Urothelium cell line (cell line): Measurements from ENCODE around the gene GRM1.

Experiments
- DNase-seq: peaks from one replicate; pipeline ENCODE4 v3.0.0; 2011; ENCODE audit warnings: low spot score, mixed read lengths
- FAIRE-seq: peaks from 2 replicates; lab custom pipeline; 2011; peaks lifted over from hg19 to GRCh38; lab: Jason Lieb, UNC

GRM1 gene

DNA sequence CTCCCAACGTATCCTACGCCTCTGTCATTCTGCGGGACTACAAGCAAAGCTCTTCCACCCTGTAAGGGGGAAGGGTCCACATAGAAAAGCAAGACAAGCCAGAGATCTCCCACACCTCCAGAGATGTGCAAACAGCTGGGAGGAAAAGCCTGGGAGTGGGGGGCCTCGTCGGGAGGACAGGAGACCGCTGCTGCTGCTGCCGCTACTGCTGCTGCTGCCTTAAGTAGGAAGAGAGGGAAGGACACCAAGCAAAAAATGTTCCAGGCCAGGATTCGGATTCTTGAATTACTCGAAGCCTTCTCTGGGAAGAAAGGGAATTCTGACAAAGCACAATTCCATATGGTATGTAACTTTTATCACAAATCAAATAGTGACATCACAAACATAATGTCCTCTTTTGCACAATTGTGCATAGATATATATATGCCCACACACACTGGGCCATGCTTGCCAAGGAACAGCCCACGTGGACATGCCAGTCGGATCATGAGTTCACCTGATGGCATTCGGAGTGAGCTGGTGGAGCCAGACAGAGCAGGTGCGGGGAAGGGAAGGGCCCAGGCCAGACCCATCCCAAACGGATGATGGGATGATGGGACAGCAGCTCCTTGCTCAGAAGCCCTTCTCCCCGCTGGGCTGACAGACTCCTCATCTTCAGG is 406.0 kb downstream of the GRM1 start:
- FAIRE-seq = no peak

GRCh38 chr6:146441907-146442306 is 413.0 kb downstream of the GRM1 start:
- FAIRE-seq = no peak

More for the DNA sequence above, 406.0 kb downstream of the GRM1 start:
- no peak for DNase-seq

GRCh38 chr6:146444189-146444588 is 415.3 kb downstream of the GRM1 start:
- FAIRE-seq (no peak), DNase-seq (no peak)

More at GRCh38 chr6:146441907-146442306, 413.0 kb downstream of the GRM1 start:
- DNase-seq = no peak

DNA sequence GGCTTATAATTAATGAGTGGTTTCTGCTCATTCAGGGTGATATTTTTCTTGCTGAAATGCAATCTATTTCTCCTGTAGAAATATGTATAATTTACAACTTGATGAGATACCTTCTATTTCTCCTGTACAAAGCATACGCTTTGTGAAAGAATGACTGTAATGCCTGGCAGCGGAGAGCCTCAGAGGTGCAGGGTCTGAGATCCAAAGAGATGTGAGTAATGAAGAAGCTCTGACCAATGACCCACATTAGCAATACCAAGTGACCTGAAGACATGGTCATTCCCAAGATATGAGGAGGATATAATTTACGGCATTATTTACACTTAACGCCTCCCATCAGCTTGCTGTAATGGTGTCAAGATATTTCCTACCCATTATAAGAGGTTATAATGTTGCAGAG is 416.4 kb downstream of the GRM1 start:
- no peak for DNase-seq
- FAIRE-seq = no peak

DNA sequence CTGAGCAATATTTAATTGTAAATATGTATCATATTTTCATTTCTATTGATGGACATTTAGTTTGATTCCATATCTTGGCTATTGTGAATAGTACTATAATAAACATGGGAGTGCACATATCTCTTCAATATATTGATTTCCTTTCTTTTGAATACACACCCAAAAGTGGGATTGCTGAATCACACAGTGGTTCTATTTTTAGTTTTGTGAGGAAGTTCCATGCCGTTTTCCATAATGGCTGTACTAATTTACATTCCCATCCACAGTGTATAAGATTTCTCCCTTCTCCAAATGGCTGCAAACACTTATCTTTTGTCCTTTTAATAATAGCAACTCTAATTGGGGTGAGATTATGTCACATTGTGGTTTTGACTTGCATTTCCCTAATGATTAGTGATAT is 428.0 kb downstream of the GRM1 start:
- FAIRE-seq (no peak), DNase-seq (no peak)

GRCh38 chr6:146460941-146461340 is 432.1 kb downstream of the GRM1 start:
- DNase-seq (no peak), FAIRE-seq (no peak)

DNA sequence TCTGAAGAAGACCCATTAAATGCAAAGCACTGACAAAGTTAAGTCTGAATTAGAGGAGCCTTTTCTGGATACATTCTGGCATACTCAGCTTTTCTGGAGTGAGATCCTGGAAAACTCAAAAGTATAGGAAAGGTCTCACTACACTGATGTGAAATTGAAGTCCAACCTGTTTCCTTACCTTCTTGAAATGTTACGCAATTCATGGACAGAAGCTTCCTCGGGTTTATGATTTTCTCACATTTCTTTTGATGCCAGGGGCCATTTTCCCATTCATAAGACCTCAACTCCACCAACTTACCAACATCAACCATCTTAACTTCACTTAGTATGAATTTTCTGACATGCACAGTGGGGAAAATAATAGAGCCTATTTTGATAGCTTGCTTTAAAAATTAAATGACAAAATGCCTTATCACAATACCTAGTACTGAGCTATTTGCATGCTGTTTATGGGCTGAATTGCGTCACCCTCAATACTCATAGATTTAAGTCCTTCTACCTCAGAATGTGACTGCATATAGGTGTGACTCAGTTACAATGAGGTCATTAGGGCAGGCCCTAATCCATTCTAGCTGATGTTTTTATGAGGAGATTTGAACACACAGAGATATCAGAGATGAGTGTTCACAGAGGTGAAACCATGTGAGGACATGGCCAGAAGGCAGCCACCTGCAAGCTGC is 441.4 kb downstream of the GRM1 start:
- FAIRE-seq (no peak), DNase-seq (no peak)

- DNase-seq = no peak
- no peak for FAIRE-seq
Measured at GRCh38 chr6:146472918-146473317, 444.1 kb downstream of the GRM1 start.

GRCh38 chr6:146481527-146481926 is 452.7 kb downstream of the GRM1 start:
- FAIRE-seq = no peak
- DNase-seq = no peak

DNA sequence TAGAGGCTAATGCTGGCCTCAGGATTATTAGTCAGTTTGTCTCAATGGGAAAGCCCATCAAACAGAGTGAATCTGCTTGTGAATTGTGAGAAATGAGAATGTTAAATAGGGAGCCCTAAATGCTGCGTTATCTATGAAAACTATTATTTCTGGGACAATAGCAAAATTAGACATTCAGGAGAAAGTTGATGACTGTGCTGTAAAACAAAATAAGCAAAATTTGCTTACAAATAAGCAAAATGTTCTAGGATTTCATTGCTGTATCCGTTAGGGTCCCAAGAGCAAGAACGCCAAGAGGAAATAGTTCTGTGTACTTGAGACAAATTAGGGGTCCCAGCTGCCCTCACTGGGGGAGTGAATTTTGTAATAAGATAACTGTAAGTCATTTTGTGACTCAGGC is 455.5 kb downstream of the GRM1 start:
- FAIRE-seq (no peak), DNase-seq (no peak)
